Measurements from ENCODE around the gene UPF3B. TPM values are rescaled to one million over a fixed set of nuclear protein-coding genes. Genes with fewer than 3 reads are reported as not detected.
"Not testable (repeated sequence)": the region's sequence is repeated elsewhere in the genome, so short reads cannot be mapped to it uniquely, and the experiment has no call there.

UPF3B gene
- total RNA-seq, 6 experiments from 2014 or later = 5.1 to 7.2 (median 6.5) TPM

DNA sequence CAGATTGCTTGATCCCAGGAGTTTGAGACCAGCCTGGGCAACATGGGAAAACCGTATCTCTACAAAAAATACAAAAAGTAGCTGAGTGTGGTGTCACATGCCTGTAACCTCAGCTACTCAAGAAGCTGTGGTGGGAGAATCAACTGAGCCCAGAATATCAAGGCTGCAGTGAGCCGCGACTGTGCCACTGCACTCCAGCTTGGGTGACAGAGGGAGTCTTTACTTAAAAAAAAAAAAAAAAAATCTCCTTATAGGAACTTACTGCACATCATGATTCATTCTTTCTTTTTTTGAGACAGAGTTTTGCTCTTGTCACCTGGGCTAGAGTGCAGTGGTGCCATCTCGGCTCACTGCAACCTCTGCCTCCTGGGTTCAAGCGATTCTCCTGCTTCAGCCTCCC lies 24.3 kb downstream of the UPF3B start:
- no peak for TF ChIP-seq CTCF (IDR thresholded peaks at IDR 0.05)
- H3K4me3 Mint-ChIP-seq = no peak overlapping the region
- H3K4me1 Mint-ChIP-seq (ENCODE audit: low read depth) = peaks cover 8% of the 10 kb centered on the region; the same call in 1 of the 2 replicates
- DNase-seq = no peak
- H3K27ac Mint-ChIP-seq = no peak overlapping the region
- no peaks in the 10 kb centered on the region for H3K27me3 Mint-ChIP-seq (ENCODE audit: insufficient read depth)
- H3K36me3 Mint-ChIP-seq (ENCODE audit: low read depth) = peaks cover 18% of the 10 kb centered on the region
- no peaks in the 10 kb centered on the region for H3K9me3 Mint-ChIP-seq

DNA sequence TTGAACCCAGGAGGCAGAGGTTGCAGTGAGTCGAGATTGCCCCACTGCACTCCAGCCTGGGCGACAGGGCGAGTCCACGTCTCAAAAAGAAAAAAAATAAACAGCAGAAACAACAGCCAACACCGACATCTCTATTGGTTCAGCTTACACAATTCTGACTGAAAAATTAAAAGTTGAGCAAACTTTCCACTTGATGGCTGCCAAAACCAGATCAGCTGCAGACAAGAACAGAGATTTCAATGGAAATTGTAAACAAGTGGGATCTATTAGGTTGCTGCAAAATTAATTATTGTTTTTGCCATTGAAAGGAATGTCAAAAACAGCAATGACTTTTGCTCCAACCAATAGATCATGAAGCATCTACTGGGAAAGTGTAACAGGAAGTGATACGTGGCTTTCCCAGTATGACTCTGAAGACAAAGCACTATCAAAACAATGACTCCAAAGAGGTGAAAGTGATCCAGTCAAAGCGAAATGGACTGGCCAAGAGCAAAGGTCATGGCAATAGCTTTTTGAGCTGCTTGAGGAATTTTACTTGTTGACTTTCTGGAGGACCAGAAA lies 26.3 kb downstream of the UPF3B start:
- Mint-ChIP-seq H3K27ac (peak overlapping the region; percentile 45), H3K4me3 (no peak overlapping the region), H3K4me1 (ENCODE audit: low read depth) (peaks cover 8% of the 10 kb centered on the region; the same call in 1 of the 2 replicates), H3K27me3 (ENCODE audit: insufficient read depth) (no peaks in the 10 kb centered on the region), H3K36me3 (ENCODE audit: low read depth) (peaks cover 17% of the 10 kb centered on the region), H3K9me3 (no peaks in the 10 kb centered on the region)
- DNase-seq = peak; percentile 42
- no peak for TF ChIP-seq CTCF (IDR thresholded peaks at IDR 0.05)

DNA sequence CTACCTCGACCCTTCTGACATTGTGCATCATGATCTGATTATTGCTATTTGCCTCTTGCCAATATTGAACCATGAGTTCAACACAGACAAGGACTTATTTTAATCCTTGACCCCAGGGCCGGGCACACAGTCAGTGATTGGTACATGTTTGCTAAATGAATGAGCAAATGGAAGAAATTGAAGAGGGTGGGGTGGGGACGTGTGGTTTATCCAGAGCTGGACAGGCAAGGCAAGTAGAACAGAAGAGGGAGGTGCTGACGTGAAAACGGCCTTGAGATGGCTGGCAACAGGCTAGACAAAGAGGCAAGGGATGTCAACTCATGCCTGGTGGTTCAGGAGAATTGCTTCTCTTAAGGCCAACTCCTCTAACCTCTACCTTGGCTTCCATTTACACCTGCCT lies 28.5 kb downstream of the UPF3B start:
- not testable (repeated sequence) for H3K4me1 Mint-ChIP-seq (ENCODE audit: low read depth); DNase-seq; H3K4me3 Mint-ChIP-seq; H3K36me3 Mint-ChIP-seq (ENCODE audit: low read depth); H3K27me3 Mint-ChIP-seq (ENCODE audit: insufficient read depth); H3K27ac Mint-ChIP-seq; H3K9me3 Mint-ChIP-seq

GRCh38 chrX:119821703-119822102 lies 31.1 kb downstream of the UPF3B start:
- not testable (repeated sequence) for H3K4me3 Mint-ChIP-seq; H3K9me3 Mint-ChIP-seq; H3K27me3 Mint-ChIP-seq (ENCODE audit: insufficient read depth); H3K4me1 Mint-ChIP-seq (ENCODE audit: low read depth); H3K36me3 Mint-ChIP-seq (ENCODE audit: low read depth)
- peak; percentile 4 for DNase-seq
- peak overlapping the region; percentile 54 for H3K27ac Mint-ChIP-seq

GRCh38 chrX:119817130-119817690 lies 35.6 kb downstream of the UPF3B start:
- TF ChIP-seq CTCF (IDR thresholded peaks at IDR 0.05) = no peak
- no peak overlapping the region for H3K27ac Mint-ChIP-seq
- no peak for DNase-seq
- peaks cover 6% of the 10 kb centered on the region for H3K27me3 Mint-ChIP-seq (ENCODE audit: insufficient read depth)
- no peaks in the 10 kb centered on the region for H3K4me1 Mint-ChIP-seq (ENCODE audit: low read depth)
- no peaks in the 10 kb centered on the region for H3K9me3 Mint-ChIP-seq
- no peaks in the 10 kb centered on the region for H3K36me3 Mint-ChIP-seq (ENCODE audit: low read depth)
- H3K4me3 Mint-ChIP-seq = no peak overlapping the region

DNA sequence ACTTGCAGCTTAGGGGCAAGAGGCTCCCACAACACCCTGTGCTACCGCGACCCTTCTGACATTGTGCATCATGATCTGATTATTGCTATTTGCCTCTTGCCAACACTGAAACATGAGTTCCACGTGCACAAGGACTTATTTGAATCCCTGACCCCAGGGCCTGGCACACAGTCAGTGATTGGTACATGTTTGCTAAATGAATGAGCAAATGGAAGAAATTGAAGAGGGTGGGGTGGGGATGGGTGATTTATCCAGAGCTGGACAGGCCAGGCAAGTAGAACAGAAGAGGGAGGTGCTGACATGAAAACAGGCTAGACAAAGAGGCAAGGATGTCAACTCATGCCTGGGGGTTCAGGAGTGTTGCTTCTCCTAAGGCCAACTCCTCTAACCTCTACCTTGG lies 36.5 kb downstream of the UPF3B start:
- DNase-seq = no peak
- no peaks in the 10 kb centered on the region for H3K4me1 Mint-ChIP-seq (ENCODE audit: low read depth)
- no peak overlapping the region for H3K27ac Mint-ChIP-seq
- H3K9me3 Mint-ChIP-seq = no peaks in the 10 kb centered on the region
- H3K36me3 Mint-ChIP-seq (ENCODE audit: low read depth) = no peaks in the 10 kb centered on the region
- H3K27me3 Mint-ChIP-seq (ENCODE audit: insufficient read depth) = peaks cover 6% of the 10 kb centered on the region
- no peak for TF ChIP-seq CTCF (IDR thresholded peaks at IDR 0.05)
- no peak overlapping the region for H3K4me3 Mint-ChIP-seq
